Measurements from ENCODE around the gene NEU2. TPM values are rescaled to one million over a fixed set of nuclear protein-coding genes. Genes with fewer than 3 reads are reported as not detected.

The NEU2 gene
- total and polyA plus RNA-seq, 10 of the 15 experiments (the other 5 are each of a cell fraction or from before 2014, with no cell fraction given), result not detected

DNA sequence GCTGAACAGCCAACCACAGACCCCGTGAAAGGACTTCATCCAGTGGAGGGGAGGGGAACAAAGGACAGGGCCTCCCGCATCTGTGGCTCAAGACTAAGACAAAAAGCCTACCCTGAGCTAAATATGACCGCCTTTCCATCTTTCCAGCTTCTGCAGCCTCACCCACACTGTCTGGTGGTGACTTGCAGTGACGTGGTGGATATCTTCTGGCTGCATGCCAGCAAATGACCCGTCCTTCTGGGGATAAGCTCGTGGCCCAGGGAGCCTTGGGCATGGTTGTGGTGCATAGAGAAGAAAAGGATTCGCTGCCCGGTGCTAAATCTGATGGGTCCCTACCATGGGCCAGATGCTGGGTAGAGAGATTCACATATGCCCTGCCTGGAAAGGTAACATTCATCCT, 10.7 kb upstream of the NEU2 start:
- 31% methylated on average over 8 of the region's 8 CpGs for WGBS (ENCODE audit: insufficient coverage, insufficient replicate concordance, low lambda C conversion rate, missing lambda C conversion rate)
- ChIA-PET CTCF (no interaction called here), POLR2A (no interaction called here), RAD21 (ENCODE audit: unreplicated experiment) (no interaction called here), SMC1A (ENCODE audit: uncharacterized antibody, unreplicated experiment) (no interaction called here)
- H3K79me2 ChIP-seq (ENCODE audit: control insufficient read depth, insufficient read depth, low read length), result no peaks in the 10 kb centered on the region
- H3K36me3 ChIP-seq (ENCODE audit: control insufficient read depth in 2 of 2, insufficient read depth in 2 of 2, low read length in 1 of 2), result no peaks in the 10 kb centered on the region
- no peaks in the 10 kb centered on the region for H3K9me3 ChIP-seq (replicated peaks; ENCODE audit: control insufficient read depth, insufficient read depth, low read length)
- H2AFZ ChIP-seq (ENCODE audit: control insufficient read depth, low read depth, low read length), result no peak overlapping the region
- intact Hi-C loops (cut with micrococcal nuclease; ENCODE audit: unreplicated experiment), result no loop called here
- H3K4me3 ChIP-seq, result no peak overlapping the region
- no peak overlapping the region for H3K9ac ChIP-seq (ENCODE audit: control insufficient read depth, insufficient read depth, low read length)
- no peak for TF ChIP-seq TCF7 (IDR thresholded peaks at IDR 0.05; ENCODE audit: borderline replicate concordance)
- TF ChIP-seq NRF1 (conservative IDR thresholded peaks at IDR 0.05; ENCODE audit: low read depth, low read length), result no peak
- TF ChIP-seq KAT2A (conservative IDR thresholded peaks at IDR 0.05; ENCODE audit: control insufficient read depth, low read depth, low read length), result no peak
- no peak for TF ChIP-seq CHD1 (IDR thresholded peaks at IDR 0.05; ENCODE audit: low read depth, low read length)
- no peak for TF ChIP-seq CHD4 (IDR thresholded peaks at IDR 0.05)
- no peak for TF ChIP-seq STAT3 (IDR thresholded peaks at IDR 0.05; ENCODE audit: low read depth, low read length)
- no peak for TF ChIP-seq ZSCAN29 (IDR thresholded peaks at IDR 0.05)
- TF ChIP-seq SREBF2 (IDR thresholded peaks at IDR 0.05; ENCODE audit: low read length), result no peak
- no peak for TF ChIP-seq NR2C2 (IDR thresholded peaks at IDR 0.05; ENCODE audit: borderline replicate concordance, control insufficient read depth, insufficient read length, low read depth)
- TF ChIP-seq, protein P1, sequence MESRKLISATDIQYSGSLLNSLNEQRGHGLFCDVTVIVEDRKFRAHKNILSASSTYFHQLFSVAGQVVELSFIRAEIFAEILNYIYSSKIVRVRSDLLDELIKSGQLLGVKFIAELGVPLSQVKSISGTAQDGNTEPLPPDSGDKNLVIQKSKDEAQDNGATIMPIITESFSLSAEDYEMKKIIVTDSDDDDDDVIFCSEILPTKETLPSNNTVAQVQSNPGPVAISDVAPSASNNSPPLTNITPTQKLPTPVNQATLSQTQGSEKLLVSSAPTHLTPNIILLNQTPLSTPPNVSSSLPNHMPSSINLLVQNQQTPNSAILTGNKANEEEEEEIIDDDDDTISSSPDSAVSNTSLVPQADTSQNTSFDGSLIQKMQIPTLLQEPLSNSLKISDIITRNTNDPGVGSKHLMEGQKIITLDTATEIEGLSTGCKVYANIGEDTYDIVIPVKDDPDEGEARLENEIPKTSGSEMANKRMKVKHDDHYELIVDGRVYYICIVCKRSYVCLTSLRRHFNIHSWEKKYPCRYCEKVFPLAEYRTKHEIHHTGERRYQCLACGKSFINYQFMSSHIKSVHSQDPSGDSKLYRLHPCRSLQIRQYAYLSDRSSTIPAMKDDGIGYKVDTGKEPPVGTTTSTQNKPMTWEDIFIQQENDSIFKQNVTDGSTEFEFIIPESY (IDR thresholded peaks at IDR 0.05), result no peak
- no peak for TF ChIP-seq RAD51 (IDR thresholded peaks at IDR 0.05)
- no peak for TF ChIP-seq STAT1 (conservative IDR thresholded peaks at IDR 0.05)
- TF ChIP-seq, protein P2, sequence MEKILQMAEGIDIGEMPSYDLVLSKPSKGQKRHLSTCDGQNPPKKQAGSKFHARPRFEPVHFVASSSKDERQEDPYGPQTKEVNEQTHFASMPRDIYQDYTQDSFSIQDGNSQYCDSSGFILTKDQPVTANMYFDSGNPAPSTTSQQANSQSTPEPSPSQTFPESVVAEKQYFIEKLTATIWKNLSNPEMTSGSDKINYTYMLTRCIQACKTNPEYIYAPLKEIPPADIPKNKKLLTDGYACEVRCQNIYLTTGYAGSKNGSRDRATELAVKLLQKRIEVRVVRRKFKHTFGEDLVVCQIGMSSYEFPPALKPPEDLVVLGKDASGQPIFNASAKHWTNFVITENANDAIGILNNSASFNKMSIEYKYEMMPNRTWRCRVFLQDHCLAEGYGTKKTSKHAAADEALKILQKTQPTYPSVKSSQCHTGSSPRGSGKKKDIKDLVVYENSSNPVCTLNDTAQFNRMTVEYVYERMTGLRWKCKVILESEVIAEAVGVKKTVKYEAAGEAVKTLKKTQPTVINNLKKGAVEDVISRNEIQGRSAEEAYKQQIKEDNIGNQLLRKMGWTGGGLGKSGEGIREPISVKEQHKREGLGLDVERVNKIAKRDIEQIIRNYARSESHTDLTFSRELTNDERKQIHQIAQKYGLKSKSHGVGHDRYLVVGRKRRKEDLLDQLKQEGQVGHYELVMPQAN (conservative IDR thresholded peaks at IDR 0.05), result no peak
- no peak for TF ChIP-seq TCF3 (IDR thresholded peaks at IDR 0.05; ENCODE audit: borderline replicate concordance, insufficient read depth, low read depth, low read length)
- no peak for TF ChIP-seq SIN3A (IDR thresholded peaks at IDR 0.05; ENCODE audit: low read depth, low read length)
- TF ChIP-seq ZNF207 (IDR thresholded peaks at IDR 0.05; ENCODE audit: borderline replicate concordance), result no peak
- TF ChIP-seq, protein P3, sequence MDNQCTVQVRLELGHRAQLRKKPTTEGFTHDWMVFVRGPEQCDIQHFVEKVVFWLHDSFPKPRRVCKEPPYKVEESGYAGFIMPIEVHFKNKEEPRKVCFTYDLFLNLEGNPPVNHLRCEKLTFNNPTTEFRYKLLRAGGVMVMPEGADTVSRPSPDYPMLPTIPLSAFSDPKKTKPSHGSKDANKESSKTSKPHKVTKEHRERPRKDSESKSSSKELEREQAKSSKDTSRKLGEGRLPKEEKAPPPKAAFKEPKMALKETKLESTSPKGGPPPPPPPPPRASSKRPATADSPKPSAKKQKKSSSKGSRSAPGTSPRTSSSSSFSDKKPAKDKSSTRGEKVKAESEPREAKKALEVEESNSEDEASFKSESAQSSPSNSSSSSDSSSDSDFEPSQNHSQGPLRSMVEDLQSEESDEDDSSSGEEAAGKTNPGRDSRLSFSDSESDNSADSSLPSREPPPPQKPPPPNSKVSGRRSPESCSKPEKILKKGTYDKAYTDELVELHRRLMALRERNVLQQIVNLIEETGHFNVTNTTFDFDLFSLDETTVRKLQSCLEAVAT (IDR thresholded peaks at IDR 0.05), result no peak
- H3K4me2 ChIP-seq (ENCODE audit: control insufficient read depth, insufficient read depth), result no peak overlapping the region
- H3K27ac ChIP-seq (ENCODE audit: control insufficient read depth, insufficient read depth), result no peak overlapping the region
- no peaks in the 10 kb centered on the region for H4K20me1 ChIP-seq (ENCODE audit: control insufficient read depth, insufficient read depth)
- H3K27me3 ChIP-seq (replicated peaks in 1 of 2; ENCODE audit: control insufficient read depth in 2 of 2, insufficient read depth in 2 of 2, low read length in 1 of 2), result peaks cover 0 to 1% of the 10 kb centered on the region in 2 experiments; a peak in 1 of 4 replicates
- ATAC-seq (no peak), FAIRE-seq (no peak), DNase-seq (ENCODE audit: low read depth, low spot score) (no peak)
- BruUV-seq (replicated peaks), result no TSS peak
- H3K4me1 ChIP-seq (ENCODE audit: control insufficient read depth, insufficient read depth, low read length), result no peaks in the 10 kb centered on the region
- in situ Hi-C loops (cut with MboI), result no loop called here
